Esophagus (tissue), 2 donors: ENCODE results near the gene MGAT4D. TPM values are rescaled to one million over a fixed set of nuclear protein-coding genes. Genes with fewer than 3 reads are reported as not detected.

Experiments used
- H3K27ac ChIP-seq, 2 donors: one replicate each; pipeline ENCODE4 v1.5.1; 2013; ENCODE audit warnings: low read depth in 2 of 2, mild to moderate bottlenecking in 2 of 2, inconsistent platforms in 1 of 2, low read length in 1 of 2, moderate library complexity in 1 of 2
- H3K27me3 ChIP-seq, 2 donors: one replicate each; pipeline ENCODE4 v1.6.1; 2013; ENCODE audit warnings: low read length in 2 of 2, control low read depth in 1 of 2, mild to moderate bottlenecking in 1 of 2; ENCODE audit not compliant: insufficient read depth in 2 of 2, control insufficient read depth in 1 of 2
- H3K36me3 ChIP-seq, 2 donors: one replicate each; pipeline ENCODE4 v1.6.1; 2013; ENCODE audit warnings: low read length in 1 of 2; ENCODE audit not compliant: control insufficient read depth in 2 of 2, insufficient read depth in 2 of 2
- H3K4me1 ChIP-seq, 2 donors: one replicate each; pipeline ENCODE4 v1.6.1; 2013; ENCODE audit warnings: low read length in 1 of 2; ENCODE audit not compliant: control insufficient read depth in 2 of 2, insufficient read depth in 2 of 2
- H3K4me3 ChIP-seq, 2 donors: one replicate each; pipeline ENCODE4 v1.5.1; 2013; ENCODE audit warnings: low read length in 2 of 2, mild to moderate bottlenecking in 2 of 2, low read depth in 1 of 2, moderate library complexity in 1 of 2
- H3K9me3 ChIP-seq, 2 donors: one replicate each; pipeline ENCODE4 v1.6.1; 2013; ENCODE audit warnings: mild to moderate bottlenecking in 2 of 2, low read depth in 1 of 2, low read length in 1 of 2, moderate library complexity in 1 of 2; ENCODE audit not compliant: control insufficient read depth in 2 of 2, insufficient read depth in 1 of 2
- WGBS, 2 donors: extraction: QIAGEN DNeasy Blood & Tissue Kit; methylation state at CpG; one replicate each; pipeline ENCODE4 v1.1.7; 2013; 5-methylcytosine and 5-hydroxymethylcytosine counted together
- polyA plus RNA-seq, 2 donors: library from polyadenylated mRNA; stranded (reverse); fragments of 200-250 nt; gene quantifications; one replicate each; pipeline ENCODE4 v1.2.3, GENCODE V29; 2013
- donor health status: healthy with polysubstance abuse.
- donor health status: Bipolar disorder and iron deficiency.

Gene MGAT4D
- polyA plus RNA-seq, 2 donors, result not detected

- peaks cover 0 to 6% of the 10 kb centered on the region in 2 donors for H3K4me1 ChIP-seq
- H3K4me3 ChIP-seq, result peak overlapping the region in 1 of 2 donors; percentile 34
- H3K9me3 ChIP-seq, result peaks cover 2 to 4% of the 10 kb centered on the region in 2 donors
- WGBS, 2 donors, result 88 to 91% methylated on average over 11 of the region's 11 CpGs
- peaks cover 5 to 14% of the 10 kb centered on the region in 2 donors for H3K27me3 ChIP-seq
- no peak overlapping the region for H3K27ac ChIP-seq
- no peaks in the 10 kb centered on the region for H3K36me3 ChIP-seq
These were observed 717 bp downstream of the MGAT4D start for GRCh38 chr4:140497405-140497746.

GRCh38 chr4:140485939-140486338, 12.2 kb downstream of the MGAT4D start:
- no peaks in the 10 kb centered on the region for H3K9me3 ChIP-seq

GRCh38 chr4:140483445-140483844, 14.6 kb downstream of the MGAT4D start:
- H3K36me3 ChIP-seq, result no peaks in the 10 kb centered on the region
- WGBS, 2 donors, result 87 to 89% methylated on average over 4 of the region's 4 CpGs
- H3K27ac ChIP-seq, result no peak overlapping the region
- H3K4me1 ChIP-seq, result no peaks in the 10 kb centered on the region
- no peak overlapping the region for H3K4me3 ChIP-seq
- H3K27me3 ChIP-seq, result no peaks in the 10 kb centered on the region
- H3K9me3 ChIP-seq, result no peaks in the 10 kb centered on the region

More at GRCh38 chr4:140485939-140486338, 12.2 kb downstream of the MGAT4D start:
- 60 to 73% methylated on average over 1 of the region's 1 CpG for WGBS, 2 donors
- Histone ChIP-seq H3K4me3 (no peak overlapping the region), H3K4me1 (no peaks in the 10 kb centered on the region), H3K36me3 (no peaks in the 10 kb centered on the region), H3K27me3 (no peaks in the 10 kb centered on the region), H3K27ac (no peak overlapping the region)

- Histone ChIP-seq H3K4me3 (no peak overlapping the region), H3K4me1 (no peaks in the 10 kb centered on the region), H3K27ac (no peak overlapping the region), H3K36me3 (no peaks in the 10 kb centered on the region), H3K9me3 (no peaks in the 10 kb centered on the region), H3K27me3 (no peaks in the 10 kb centered on the region)
- 68 to 72% methylated on average over 2 of the region's 2 CpGs for WGBS, 2 donors
These were observed 25.9 kb downstream of the MGAT4D start for GRCh38 chr4:140472156-140472555.

GRCh38 chr4:140469791-140470733, 28.0 kb downstream of the MGAT4D start:
- WGBS, 2 donors, result 67 to 71% methylated on average over 27 of the region's 27 CpGs
- H3K27me3 ChIP-seq, result no peaks in the 10 kb centered on the region

GRCh38 chr4:140466146-140466545, 31.9 kb downstream of the MGAT4D start:
- no peaks in the 10 kb centered on the region for H3K36me3 ChIP-seq
- H3K27ac ChIP-seq, result no peak overlapping the region
- H3K4me1 ChIP-seq, result no peaks in the 10 kb centered on the region
- no peaks in the 10 kb centered on the region for H3K27me3 ChIP-seq
- H3K4me3 ChIP-seq, result no peak overlapping the region
- 38 to 55% methylated on average over 1 of the region's 1 CpG for WGBS, 2 donors
- no peaks in the 10 kb centered on the region for H3K9me3 ChIP-seq

More at GRCh38 chr4:140469791-140470733, 28.0 kb downstream of the MGAT4D start:
- Histone ChIP-seq H3K9me3 (no peaks in the 10 kb centered on the region), H3K4me3 (no peak overlapping the region), H3K27ac (no peak overlapping the region), H3K4me1 (no peaks in the 10 kb centered on the region), H3K36me3 (no peaks in the 10 kb centered on the region)

- no peaks in the 10 kb centered on the region for H3K9me3 ChIP-seq
- no peaks in the 10 kb centered on the region for H3K27me3 ChIP-seq
- 68 to 76% methylated on average over 1 of the region's 1 CpG for WGBS, 2 donors
- H3K4me3 ChIP-seq, result no peak overlapping the region
- H3K4me1 ChIP-seq, result no peaks in the 10 kb centered on the region
- no peak overlapping the region for H3K27ac ChIP-seq
- H3K36me3 ChIP-seq, result no peaks in the 10 kb centered on the region
These were observed 34.5 kb downstream of the MGAT4D start for GRCh38 chr4:140463614-140464013.

- Histone ChIP-seq H3K27me3 (no peaks in the 10 kb centered on the region), H3K4me3 (no peak overlapping the region), H3K36me3 (no peaks in the 10 kb centered on the region), H3K27ac (no peak overlapping the region), H3K9me3 (no peaks in the 10 kb centered on the region), H3K4me1 (no peaks in the 10 kb centered on the region)
- WGBS, 2 donors, result 51 to 70% methylated on average over 3 of the region's 3 CpGs
These were observed 34.9 kb downstream of the MGAT4D start for GRCh38 chr4:140463182-140463581.

- Histone ChIP-seq H3K36me3 (no peaks in the 10 kb centered on the region), H3K27ac (no peak overlapping the region), H3K4me1 (no peaks in the 10 kb centered on the region), H3K9me3 (no peaks in the 10 kb centered on the region), H3K27me3 (no peaks in the 10 kb centered on the region), H3K4me3 (no peak overlapping the region)
- 38 to 44% methylated on average over 3 of the region's 3 CpGs for WGBS, 2 donors
These were observed 47.7 kb downstream of the MGAT4D start for GRCh38 chr4:140450352-140450751.

- Histone ChIP-seq H3K27ac (no peak overlapping the region), H3K9me3 (no peaks in the 10 kb centered on the region), H3K4me1 (no peaks in the 10 kb centered on the region), H3K27me3 (no peaks in the 10 kb centered on the region), H3K4me3 (no peak overlapping the region), H3K36me3 (no peaks in the 10 kb centered on the region)
- whole genome bisulfite sequencing, 2 donors, result 30 to 31% methylated on average over 2 of the region's 2 CpGs
These were observed 49.3 kb downstream of the MGAT4D start for GRCh38 chr4:140448830-140449229.
